GM13977 (cell line): ENCODE measurements around the gene OVCH1.
"Not testable (repeated sequence)": the region's sequence is repeated elsewhere in the genome, so short reads cannot be mapped to it uniquely, and the experiment has no call there.

Source experiments
- DNase-seq: peaks from one replicate; pipeline ENCODE4 v3.0.0; 2012; ENCODE audit warnings: low spot score
- in situ Hi-C: fragments of 300-500 bp; cut with MboI; formaldehyde crosslinking; loops from one replicate; pipeline ENCODE4 v1.12.0; 2022; ENCODE audit warnings: low sequenced_read_pairs, low pct_unique_long_range_greater_than_20kb, mixed read lengths, inconsistent platforms; ENCODE audit not compliant: unreplicated experiment
- TF ChIP-seq, protein P1 (sequence below): IDR thresholded peaks from 2 replicates; pipeline ENCODE4 v1.5.1; 2012; ENCODE audit warnings: mild to moderate bottlenecking, control low read depth; ENCODE audit not compliant: insufficient read depth; ENCODE audit errors: extremely low read depth, missing control alignments

The OVCH1 gene

GRCh38 chr12:29403991-29404390 lies 93.5 kb downstream of the OVCH1 start:
- in situ Hi-C loops: no loop called here
- TF ChIP-seq, protein P1, sequence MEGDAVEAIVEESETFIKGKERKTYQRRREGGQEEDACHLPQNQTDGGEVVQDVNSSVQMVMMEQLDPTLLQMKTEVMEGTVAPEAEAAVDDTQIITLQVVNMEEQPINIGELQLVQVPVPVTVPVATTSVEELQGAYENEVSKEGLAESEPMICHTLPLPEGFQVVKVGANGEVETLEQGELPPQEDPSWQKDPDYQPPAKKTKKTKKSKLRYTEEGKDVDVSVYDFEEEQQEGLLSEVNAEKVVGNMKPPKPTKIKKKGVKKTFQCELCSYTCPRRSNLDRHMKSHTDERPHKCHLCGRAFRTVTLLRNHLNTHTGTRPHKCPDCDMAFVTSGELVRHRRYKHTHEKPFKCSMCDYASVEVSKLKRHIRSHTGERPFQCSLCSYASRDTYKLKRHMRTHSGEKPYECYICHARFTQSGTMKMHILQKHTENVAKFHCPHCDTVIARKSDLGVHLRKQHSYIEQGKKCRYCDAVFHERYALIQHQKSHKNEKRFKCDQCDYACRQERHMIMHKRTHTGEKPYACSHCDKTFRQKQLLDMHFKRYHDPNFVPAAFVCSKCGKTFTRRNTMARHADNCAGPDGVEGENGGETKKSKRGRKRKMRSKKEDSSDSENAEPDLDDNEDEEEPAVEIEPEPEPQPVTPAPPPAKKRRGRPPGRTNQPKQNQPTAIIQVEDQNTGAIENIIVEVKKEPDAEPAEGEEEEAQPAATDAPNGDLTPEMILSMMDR: no peak
- no peak for DNase-seq

- TF ChIP-seq, protein P1: no peak
- DNase-seq: no peak
- in situ Hi-C loops: no loop called here
Observed at GRCh38 chr12:29402437-29402836, 95.0 kb downstream of the OVCH1 start.

- in situ Hi-C loops: no loop called here
- TF ChIP-seq, protein P1: no peak
- peak; percentile 16 for DNase-seq
Observed at GRCh38 chr12:29398495-29398894, 99.0 kb downstream of the OVCH1 start.

GRCh38 chr12:29396774-29397173 lies 100.7 kb downstream of the OVCH1 start:
- DNase-seq: no peak
- in situ Hi-C loops: no loop called here
- TF ChIP-seq, protein P1: no peak

- in situ Hi-C loops: no loop called here
- DNase-seq: no peak
- TF ChIP-seq, protein P1: no peak
Observed at GRCh38 chr12:29395356-29395755, 102.1 kb downstream of the OVCH1 start.

DNA sequence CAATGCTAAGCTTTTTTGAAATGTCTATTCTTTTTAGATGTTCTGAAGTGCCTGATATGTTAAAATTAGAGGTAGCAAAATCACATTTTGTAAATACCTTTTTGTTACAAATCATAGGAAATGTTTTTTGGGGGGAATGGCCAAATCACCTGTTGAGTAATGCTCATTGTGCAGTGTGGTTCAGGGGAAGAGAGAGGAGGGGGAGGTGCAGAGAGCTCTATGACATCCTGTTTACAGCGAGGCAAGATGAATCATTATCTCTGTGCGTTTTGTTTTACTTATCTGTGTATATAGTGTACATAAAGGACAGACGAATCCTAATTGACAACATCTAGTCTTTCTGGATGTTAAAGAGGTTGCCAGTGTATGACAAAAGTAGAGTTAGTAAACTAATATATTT lies 107.1 kb downstream of the OVCH1 start:
- DNase-seq, in situ Hi-C loops: not testable (repeated sequence)

DNA sequence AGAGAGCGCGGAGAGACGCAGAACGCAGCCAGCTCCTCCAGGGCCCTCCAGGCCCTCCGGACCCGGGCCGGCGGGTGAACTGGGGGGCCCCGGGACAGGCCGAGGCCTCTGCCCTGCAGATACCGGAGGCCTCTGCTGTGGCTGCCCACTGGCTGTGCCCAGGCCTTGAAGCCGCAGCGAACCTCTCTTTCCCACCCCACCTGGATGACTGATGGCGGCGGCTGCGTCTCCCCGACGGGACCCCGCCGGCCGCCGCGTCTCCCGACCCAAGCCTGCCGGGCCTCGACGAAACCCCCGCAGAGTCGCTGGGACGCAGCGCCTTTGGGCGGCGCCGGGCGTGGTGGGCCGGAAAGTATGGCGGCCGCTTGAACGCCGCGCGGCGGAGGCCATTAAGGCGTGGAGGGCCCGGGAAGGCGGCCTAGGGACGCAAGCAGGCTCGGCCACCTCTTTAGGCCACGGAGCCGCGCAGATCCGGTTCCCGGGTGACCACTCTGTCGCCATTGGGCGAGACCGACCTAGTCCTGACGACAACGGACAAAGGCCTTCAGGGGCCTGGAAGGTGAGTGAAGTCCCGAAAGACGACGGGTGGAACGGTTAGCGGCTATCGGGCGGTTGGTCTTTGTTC lies 108.1 kb downstream of the OVCH1 start:
- TF ChIP-seq, protein P1: no peak
- in situ Hi-C loops: no loop called here

GRCh38 chr12:29386084-29386680 lies 111.3 kb downstream of the OVCH1 start:
- DNase-seq, in situ Hi-C loops: not testable (repeated sequence)

More for the DNA sequence above, 108.1 kb downstream of the OVCH1 start:
- no peak for DNase-seq

GRCh38 chr12:29385194-29385593 lies 112.3 kb downstream of the OVCH1 start:
- DNase-seq, in situ Hi-C loops: not testable (repeated sequence)
